Neuronal stem cell (in vitro differentiated cells): Measurements from ENCODE around the gene NPM1.
"Not testable (repeated sequence)": the region's sequence is repeated elsewhere in the genome, so short reads cannot be mapped to it uniquely, and the experiment has no call there.

Source experiments
- DNase-seq: peaks from one replicate; pipeline ENCODE4 v3.0.0-alpha.2; 2013; ENCODE audit warnings: low spot score
- H2AFZ ChIP-seq: one replicate; pipeline ENCODE4 v1.6.1; 2013; ENCODE audit warnings: mild to moderate bottlenecking, low read length, inconsistent platforms
- H2AK5ac ChIP-seq: 2 replicates; pipeline ENCODE4 v1.6.1; 2013; ENCODE audit warnings: low read depth, mild to moderate bottlenecking, inconsistent platforms, low read length, moderate library complexity, mixed read lengths
- H2BK120ac ChIP-seq: 2 replicates; pipeline ENCODE4 v1.6.1; 2013; ENCODE audit warnings: low read depth, mild to moderate bottlenecking, inconsistent platforms, low read length, moderate library complexity, mixed read lengths
- H2BK12ac ChIP-seq: one replicate; pipeline ENCODE4 v1.6.1; 2013; ENCODE audit warnings: low read length, inconsistent platforms
- H2BK15ac ChIP-seq: 2 replicates; pipeline ENCODE4 v1.6.1; 2013; ENCODE audit warnings: mild to moderate bottlenecking, low read length, inconsistent platforms, mixed read lengths
- H2BK5ac ChIP-seq: one replicate; pipeline ENCODE4 v1.6.1; 2013; ENCODE audit warnings: inconsistent platforms, mild to moderate bottlenecking, low read length, moderate library complexity
- H3K14ac ChIP-seq: one replicate; pipeline ENCODE4 v1.6.1; 2013; ENCODE audit warnings: low read length, inconsistent platforms
- H3K18ac ChIP-seq: 2 replicates; pipeline ENCODE4 v1.6.1; 2013; ENCODE audit warnings: low read length, inconsistent platforms
- H3K23ac ChIP-seq: 2 replicates; pipeline ENCODE4 v1.6.1; 2013; ENCODE audit warnings: low read depth, mild to moderate bottlenecking, mixed read lengths, low read length, inconsistent platforms; ENCODE audit not compliant: poor library complexity
- H3K27ac ChIP-seq: replicated peaks from 3 replicates; pipeline ENCODE4 v1.5.1; 2013; ENCODE audit warnings: low read length, inconsistent platforms
- H3K27me3 ChIP-seq, 3 experiments: 2 replicates each; pipeline ENCODE4 v1.6.1; 2013; ENCODE audit warnings: low read length in 3 of 3, mild to moderate bottlenecking in 2 of 3, inconsistent platforms in 1 of 3, low read depth in 1 of 3, mixed read lengths in 1 of 3, moderate library complexity in 1 of 3; ENCODE audit not compliant: control insufficient read depth in 3 of 3, insufficient read depth in 3 of 3
- H3K36me3 ChIP-seq, 2 donors: replicated peaks in 1 of 2; 2 replicates each; pipeline ENCODE4 v1.6.1; 2013; ENCODE audit warnings: low read length in 2 of 2; ENCODE audit not compliant: control insufficient read depth in 2 of 2, insufficient read depth in 2 of 2
- H3K4ac ChIP-seq: 2 replicates; pipeline ENCODE4 v1.6.1; 2013; ENCODE audit warnings: inconsistent platforms, mild to moderate bottlenecking, low read length, moderate library complexity
- H3K4me1 ChIP-seq, 2 donors: 1 replicate in 1 of 2; 2 replicates in 1 of 2; pipeline ENCODE4 v1.6.1; 2013; ENCODE audit warnings: low read length in 2 of 2, low read depth in 1 of 2; ENCODE audit not compliant: control insufficient read depth in 2 of 2, insufficient read depth in 1 of 2
- H3K4me2 ChIP-seq: one replicate; pipeline ENCODE4 v1.6.1; 2013; ENCODE audit warnings: mild to moderate bottlenecking, low read length, inconsistent platforms; ENCODE audit not compliant: insufficient read depth, poor library complexity, severe bottlenecking
- H3K4me3 ChIP-seq, 2 donors: 2 replicates each; pipeline ENCODE4 v1.5.1; 2013; ENCODE audit warnings: low read length in 2 of 2, mild to moderate bottlenecking in 2 of 2, inconsistent platforms in 1 of 2, moderate library complexity in 1 of 2
- H3K79me1 ChIP-seq: one replicate; pipeline ENCODE4 v1.6.1; 2013; ENCODE audit warnings: low read depth, mild to moderate bottlenecking, inconsistent platforms, low read length, moderate library complexity
- H3K9ac ChIP-seq: one replicate; pipeline ENCODE4 v1.6.1; 2013; ENCODE audit warnings: mild to moderate bottlenecking, low read depth, low read length, inconsistent platforms; ENCODE audit not compliant: poor library complexity
- H3K9me3 ChIP-seq, 2 donors: replicated peaks in 1 of 2; 2 replicates each; pipeline versions ENCODE3 to v1.6.1; 2013; ENCODE audit warnings: low read length in 2 of 2, mild to moderate bottlenecking in 2 of 2, inconsistent platforms in 1 of 2, low read depth in 1 of 2, mixed read lengths in 1 of 2, moderate library complexity in 1 of 2; ENCODE audit not compliant: control insufficient read depth in 2 of 2, insufficient read depth in 1 of 2
- H4K8ac ChIP-seq: one replicate; pipeline ENCODE4 v1.6.1; 2013; ENCODE audit warnings: low read depth, mild to moderate bottlenecking, inconsistent platforms, low read length, moderate library complexity
- H4K91ac ChIP-seq: one replicate; pipeline ENCODE4 v1.6.1; 2013; ENCODE audit warnings: low read length, low read depth, mild to moderate bottlenecking, inconsistent platforms; ENCODE audit not compliant: poor library complexity
- WGBS, 2 donors: extraction: QIAGEN DNeasy Blood & Tissue Kit; methylation state at CpG; one replicate each; pipeline ENCODE4 v1.1.7; 2013; ENCODE audit warnings: missing lambda C conversion rate in 2 of 2, mixed read lengths in 1 of 2; ENCODE audit not compliant: insufficient read length in 2 of 2, insufficient replicate concordance in 1 of 2; ENCODE audit errors: extremely low coverage in 2 of 2; 5-methylcytosine and 5-hydroxymethylcytosine counted together

Gene NPM1

GRCh38 chr5:171395042-171395441 is 7.4 kb downstream of the NPM1 start:
- Histone ChIP-seq H2BK12ac (no peak overlapping the region), H3K9ac (no peak overlapping the region), H3K9me3 (peaks cover 0 to 4% of the 10 kb centered on the region in 2 donors), H3K27me3 (no peaks in the 10 kb centered on the region), H3K4me3 (no peak overlapping the region), H3K79me1 (peaks cover 3% of the 10 kb centered on the region), H2BK5ac (no peak overlapping the region), H3K4me2 (no peak overlapping the region), H4K91ac (no peak overlapping the region), H4K8ac (no peak overlapping the region), H2AK5ac (no peak overlapping the region), H3K4ac (no peak overlapping the region), H3K36me3 (peaks cover 56 to 100% of the 10 kb centered on the region in 2 donors), H3K4me1 (peaks cover 1 to 7% of the 10 kb centered on the region in 2 donors), H2BK15ac (no peak overlapping the region), H3K27ac (no peak overlapping the region), H3K18ac (no peak overlapping the region), H2BK120ac (no peak overlapping the region), H3K23ac (no peak overlapping the region), H2AFZ (no peak overlapping the region), H3K14ac (no peak overlapping the region)
- DNase-seq: no peak
- no CpG with 5 or more reads among the region's 7 CpGs for WGBS, 2 donors

- not testable (repeated sequence) for H2BK120ac ChIP-seq, H3K27ac ChIP-seq, H3K79me1 ChIP-seq, H2BK5ac ChIP-seq, H3K14ac ChIP-seq, H3K27me3 ChIP-seq, H2BK12ac ChIP-seq, H3K18ac ChIP-seq, H4K8ac ChIP-seq, H4K91ac ChIP-seq, H3K4me2 ChIP-seq, H3K23ac ChIP-seq, H2AK5ac ChIP-seq, H3K4me1 ChIP-seq, H3K9ac ChIP-seq, DNase-seq, H3K4ac ChIP-seq, H2BK15ac ChIP-seq, H2AFZ ChIP-seq, H3K4me3 ChIP-seq
- peaks cover 5 to 18% of the 10 kb centered on the region in 2 donors for H3K9me3 ChIP-seq
- no CpG with 5 or more reads among the region's 11 CpGs for WGBS, 2 donors
- peaks cover 60 to 100% of the 10 kb centered on the region in 2 donors for H3K36me3 ChIP-seq
These were observed 8.9 kb downstream of the NPM1 start for GRCh38 chr5:171396583-171396982.

DNA sequence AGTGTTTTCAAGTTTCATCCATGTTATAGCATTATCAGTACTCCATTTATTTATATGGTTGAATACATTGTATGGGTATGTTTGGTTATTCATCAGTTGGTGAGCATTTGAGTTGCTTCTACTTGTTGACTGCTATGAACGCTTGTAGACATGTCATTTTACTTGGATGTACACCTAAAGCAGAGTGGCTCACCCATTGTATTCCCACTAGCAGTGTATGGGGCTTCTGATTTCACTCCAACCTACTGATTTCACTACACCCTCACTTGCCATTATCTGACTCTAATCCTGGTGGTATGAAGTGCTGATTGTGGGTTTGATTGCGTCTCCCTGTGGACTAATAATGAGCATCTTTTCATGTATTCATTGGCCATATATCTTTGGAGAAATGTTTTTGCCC is 9.5 kb downstream of the NPM1 start:
- Histone ChIP-seq H2AFZ (no peak overlapping the region), H3K36me3 (peaks cover 58 to 98% of the 10 kb centered on the region in 2 donors), H3K9ac (no peak overlapping the region), H3K9me3 (peaks cover 7 to 21% of the 10 kb centered on the region in 2 donors), H3K23ac (no peak overlapping the region), H2BK15ac (no peak overlapping the region), H2AK5ac (no peak overlapping the region), H2BK12ac (no peak overlapping the region), H2BK120ac (no peak overlapping the region), H2BK5ac (no peak overlapping the region), H4K8ac (no peak overlapping the region), H3K4ac (no peak overlapping the region), H4K91ac (no peak overlapping the region), H3K4me1 (no peaks in the 10 kb centered on the region), H3K18ac (no peak overlapping the region), H3K4me2 (no peak overlapping the region), H3K27ac (no peak overlapping the region), H3K4me3 (no peak overlapping the region), H3K27me3 (no peaks in the 10 kb centered on the region), H3K14ac (no peak overlapping the region), H3K79me1 (peaks cover 3% of the 10 kb centered on the region)
- no peak for DNase-seq
- no CpG with 5 or more reads among the region's 2 CpGs for WGBS, 2 donors

DNA sequence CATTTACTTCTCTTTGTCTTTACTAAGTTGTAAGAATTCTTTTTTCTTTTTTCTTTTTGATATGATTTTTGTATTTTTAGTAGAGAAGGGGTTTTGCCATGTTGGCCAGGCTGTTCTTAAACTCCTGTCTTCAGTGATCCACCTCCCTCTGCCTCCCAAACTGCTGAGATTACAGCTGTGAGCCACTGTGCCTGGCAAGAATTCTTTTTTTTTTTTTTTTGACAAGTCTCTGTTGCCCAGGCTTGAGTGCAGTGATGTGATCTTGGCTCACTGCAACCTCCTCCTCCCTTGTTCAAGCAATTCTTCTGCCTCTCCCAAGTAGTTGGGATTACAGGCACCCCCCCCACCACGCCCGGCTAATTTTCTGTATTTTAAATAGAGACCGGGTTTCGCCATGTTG is 9.9 kb downstream of the NPM1 start:
- WGBS, 2 donors: no CpG with 5 or more reads among the region's 4 CpGs
- H3K18ac ChIP-seq: no peak overlapping the region
- no peaks in the 10 kb centered on the region for H3K4me1 ChIP-seq
- H3K14ac ChIP-seq: no peak overlapping the region
- no peak overlapping the region for H3K4me2 ChIP-seq
- H2BK5ac ChIP-seq: no peak overlapping the region
- H3K36me3 ChIP-seq: peaks cover 57 to 94% of the 10 kb centered on the region in 2 donors
- H4K91ac ChIP-seq: no peak overlapping the region
- no peak overlapping the region for H3K9ac ChIP-seq
- H3K9me3 ChIP-seq: peaks cover 7 to 21% of the 10 kb centered on the region in 2 donors
- H2AFZ ChIP-seq: no peak overlapping the region
- no peak overlapping the region for H3K27ac ChIP-seq
- no peak for DNase-seq
- no peak overlapping the region for H3K4me3 ChIP-seq
- no peak overlapping the region for H2BK120ac ChIP-seq
- H2BK12ac ChIP-seq: no peak overlapping the region
- no peak overlapping the region for H3K4ac ChIP-seq
- no peak overlapping the region for H2AK5ac ChIP-seq
- H3K27me3 ChIP-seq: no peaks in the 10 kb centered on the region
- no peak overlapping the region for H3K23ac ChIP-seq
- H4K8ac ChIP-seq: no peak overlapping the region
- no peak overlapping the region for H2BK15ac ChIP-seq
- H3K79me1 ChIP-seq: peaks cover 3% of the 10 kb centered on the region
